Measurements from ENCODE around the gene BNC2.

Gene BNC2

GRCh38 chr9:16868701-16869100 lies 1.8 kb downstream of the BNC2 start:
- DNase-seq = no peak

GRCh38 chr9:16867576-16868311 lies 2.7 kb downstream of the BNC2 start:
- DNase-seq = no peak

GRCh38 chr9:16866587-16866986 lies 3.9 kb downstream of the BNC2 start:
- DNase-seq = no peak

- DNase-seq = no peak
These were observed 5.6 kb downstream of the BNC2 start for GRCh38 chr9:16864649-16865434.

GRCh38 chr9:16848179-16848578 lies 22.3 kb downstream of the BNC2 start:
- DNase-seq = no peak

- no peak for DNase-seq
These were observed 23.5 kb downstream of the BNC2 start for GRCh38 chr9:16846986-16847385.

GRCh38 chr9:16846367-16846766 lies 24.1 kb downstream of the BNC2 start:
- DNase-seq = no peak

GRCh38 chr9:16834817-16835216 lies 35.7 kb downstream of the BNC2 start:
- no peak for DNase-seq

GRCh38 chr9:16833296-16833835 lies 37.1 kb downstream of the BNC2 start:
- no peak for DNase-seq

GRCh38 chr9:16832101-16832500 lies 38.4 kb downstream of the BNC2 start:
- DNase-seq = no peak

- no peak for DNase-seq
These were observed 39.7 kb downstream of the BNC2 start for GRCh38 chr9:16830806-16831205.

GRCh38 chr9:16828340-16829281 lies 41.9 kb downstream of the BNC2 start:
- no peak for DNase-seq

GRCh38 chr9:16825971-16826625 lies 44.4 kb downstream of the BNC2 start:
- DNase-seq = no peak

GRCh38 chr9:16825331-16825725 lies 45.1 kb downstream of the BNC2 start:
- no peak for DNase-seq

GRCh38 chr9:16824545-16825330 lies 45.7 kb downstream of the BNC2 start:
- no peak for DNase-seq

GRCh38 chr9:16823906-16824305 lies 46.6 kb downstream of the BNC2 start:
- no peak for DNase-seq

- DNase-seq = no peak
These were observed 49.1 kb downstream of the BNC2 start for GRCh38 chr9:16821344-16821743.

- DNase-seq = no peak
These were observed 53.0 kb downstream of the BNC2 start for GRCh38 chr9:16817514-16817913.

GRCh38 chr9:16817002-16817401 lies 53.5 kb downstream of the BNC2 start:
- no peak for DNase-seq

- no peak for DNase-seq
These were observed 54.5 kb downstream of the BNC2 start for GRCh38 chr9:16816011-16816410.

- DNase-seq = no peak
These were observed 55.4 kb downstream of the BNC2 start for GRCh38 chr9:16815079-16815478.

- DNase-seq = no peak
These were observed 56.6 kb downstream of the BNC2 start for GRCh38 chr9:16813838-16814237.
